Jurkat, Clone E6-1 (cell line): Measurements from ENCODE around the gene ZNF418.
"Not testable (repeated sequence)": the region's sequence is repeated elsewhere in the genome, so short reads cannot be mapped to it uniquely, and the experiment has no call there.

Experiments used
- DNase-seq: peaks from one replicate; pipeline ENCODE4 v3.0.0-alpha.2; 2011; ENCODE audit warnings: low read depth, low spot score
- H3K4me3 ChIP-seq: 2 replicates; pipeline ENCODE4 v1.5.1; 2011; ENCODE audit warnings: mild to moderate bottlenecking, low read length, control low read depth, moderate library complexity

ZNF418 gene

GRCh38 chr19:57903618-57904184 is 31.5 kb downstream of the ZNF418 start:
- no peak for DNase-seq
- no peak overlapping the region for H3K4me3 ChIP-seq

DNA sequence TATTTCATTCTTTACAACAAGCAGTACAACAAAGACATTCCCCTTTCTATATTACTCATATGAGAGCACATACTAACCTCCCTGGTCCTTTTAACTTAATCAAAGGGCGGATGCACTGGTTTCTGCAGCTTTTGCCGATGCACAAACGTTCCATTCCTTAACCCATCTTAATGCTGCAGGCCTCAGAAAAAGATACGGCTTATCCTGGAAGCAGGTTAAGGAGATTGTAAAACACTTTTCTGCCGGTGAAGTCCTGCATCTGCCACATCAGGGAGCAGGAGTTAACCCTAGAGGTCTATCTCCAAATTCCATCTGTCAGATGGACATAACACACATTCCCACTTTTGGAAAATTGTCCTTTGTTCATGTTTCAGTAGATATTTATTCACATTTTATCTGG is 34.9 kb downstream of the ZNF418 start:
- no peak for DNase-seq
- H3K4me3 ChIP-seq = no peak overlapping the region

DNA sequence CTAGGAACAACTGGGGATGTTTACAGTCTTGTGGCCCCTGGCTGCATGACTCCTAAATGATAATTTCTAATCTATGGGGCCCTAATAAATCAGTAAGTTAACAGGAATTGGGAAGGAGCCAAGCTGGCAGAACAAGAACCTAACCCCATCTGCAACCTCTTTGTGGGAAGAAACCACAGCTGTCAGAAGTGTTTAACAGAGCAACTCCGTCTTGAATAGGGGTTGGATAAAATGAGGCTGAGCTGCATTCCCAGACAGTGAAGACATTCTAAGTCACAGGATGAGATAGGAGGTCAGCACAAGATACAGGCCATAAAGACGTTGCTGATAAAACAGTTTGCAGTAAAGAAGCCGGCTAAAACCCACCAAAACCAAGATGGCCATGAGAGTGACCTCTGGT is 44.5 kb downstream of the ZNF418 start:
- DNase-seq, H3K4me3 ChIP-seq: not testable (repeated sequence)

- no peak within 1 kb of the TSS for H3K4me3 ChIP-seq
- no peak for DNase-seq
Observed at GRCh38 chr19:57888560-57889231, 46.5 kb downstream of the ZNF418 start, which contains the start of gene ZNF814. TSS of gene ZNF814 (minus strand) at chr19:57889037. CDS start at chr19:57888802, 235 bp downstream.

DNA sequence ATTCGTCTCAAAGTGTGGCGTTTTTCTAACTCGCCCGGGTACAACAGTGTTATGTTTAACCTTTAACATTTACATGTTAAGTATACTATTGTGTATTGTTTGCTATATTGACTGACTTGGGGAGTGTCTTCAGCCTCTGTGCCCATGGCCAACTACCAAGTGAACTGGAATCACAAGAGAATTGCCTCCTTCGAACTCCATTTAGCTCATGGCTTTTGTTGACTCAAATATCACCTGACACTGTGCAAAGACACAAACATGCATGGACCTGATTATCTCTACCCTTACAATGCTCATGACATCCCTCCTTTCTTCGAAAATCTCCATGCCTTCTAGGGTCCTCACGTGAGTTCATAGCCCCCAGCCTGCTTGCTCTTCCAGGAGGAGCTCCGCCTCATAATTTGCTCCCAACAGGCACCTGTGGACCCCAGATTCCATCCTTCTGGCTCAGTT is 47.1 kb downstream of the ZNF418 start:
- no peak overlapping the region for H3K4me3 ChIP-seq
- no peak for DNase-seq

DNA sequence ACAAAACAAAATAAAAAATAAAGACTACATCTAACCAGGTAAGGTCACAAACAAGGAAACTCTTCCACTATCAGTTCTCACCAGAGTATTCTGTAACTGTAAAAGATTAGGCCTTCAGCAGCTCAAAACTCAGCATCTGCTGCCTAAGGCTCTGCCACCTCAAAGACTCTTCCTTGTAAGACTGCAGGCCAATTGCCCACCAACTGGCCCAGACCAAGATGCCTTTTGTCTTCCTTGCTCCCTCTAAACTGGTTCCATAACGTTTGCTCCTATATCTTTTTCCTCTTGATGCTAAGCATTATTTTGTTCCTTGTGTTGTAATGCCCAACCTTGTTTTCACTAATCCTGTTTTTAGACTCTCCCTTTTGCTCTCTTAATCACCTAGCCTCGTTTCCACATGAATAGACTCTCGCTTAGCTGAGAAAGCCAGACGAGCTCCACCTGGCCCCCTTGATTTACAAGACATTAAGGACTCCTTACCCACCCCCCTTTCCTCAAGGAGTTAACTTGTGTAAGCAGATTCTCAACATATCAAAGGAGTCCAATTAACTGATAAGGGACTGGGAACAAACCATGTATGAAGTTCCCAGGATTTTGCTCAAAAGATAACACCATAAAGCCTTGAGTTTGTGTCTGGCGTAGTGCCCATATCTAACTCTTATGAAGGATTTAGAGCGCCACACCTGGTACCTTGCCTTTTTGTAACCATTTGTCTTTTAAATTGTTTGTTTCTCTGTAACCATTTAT is 47.8 kb downstream of the ZNF418 start:
- H3K4me3 ChIP-seq = no peak overlapping the region
- no peak for DNase-seq

- DNase-seq = no peak
- H3K4me3 ChIP-seq = no peak overlapping the region
Observed at GRCh38 chr19:57886046-57886445, 49.2 kb downstream of the ZNF418 start.

DNA sequence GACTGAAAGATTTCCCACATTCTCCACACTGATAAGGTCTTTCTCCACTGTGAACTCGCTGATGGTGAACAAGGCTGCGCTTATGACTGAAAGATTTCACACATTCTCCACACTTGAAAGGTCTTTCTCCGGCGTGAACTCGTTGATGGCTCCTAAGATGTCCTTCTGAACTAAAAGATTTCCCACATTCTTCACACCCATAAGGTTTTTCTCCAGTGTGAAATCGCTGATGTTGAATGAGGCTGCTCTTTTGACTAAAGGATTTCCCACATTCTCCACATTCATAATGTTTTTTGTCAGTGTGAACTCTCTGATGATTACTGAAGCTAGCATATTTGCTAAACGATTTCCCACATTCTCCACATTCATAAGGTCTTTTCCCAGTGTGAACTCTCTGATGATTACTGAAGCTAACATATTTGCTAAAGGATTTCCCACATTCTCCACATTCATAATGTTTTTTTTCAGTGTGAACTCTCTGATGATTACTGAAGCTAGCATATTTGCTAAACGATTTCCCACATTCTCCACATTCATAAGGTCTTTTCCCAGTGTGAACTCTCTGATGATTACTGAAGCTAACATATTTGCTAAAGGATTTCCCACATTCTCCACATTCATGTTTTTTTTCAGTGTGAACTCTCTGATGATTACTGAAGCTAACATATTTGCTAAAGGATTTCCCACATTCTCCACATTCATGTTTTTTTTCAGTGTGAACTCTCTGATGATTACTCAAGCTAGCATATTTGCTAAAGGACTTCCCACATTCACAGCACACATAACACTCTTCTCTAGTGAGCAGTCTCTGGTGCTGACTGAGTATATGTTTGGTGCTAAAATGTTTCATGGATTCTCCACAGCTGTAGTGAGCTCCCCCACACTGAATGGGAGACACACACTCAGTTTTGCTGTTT is 61.1 kb downstream of the ZNF418 start:
- DNase-seq, H3K4me3 ChIP-seq: not testable (repeated sequence)

GRCh38 chr19:57872450-57872849 is 62.8 kb downstream of the ZNF418 start:
- DNase-seq = no peak
- no peak overlapping the region for H3K4me3 ChIP-seq
